GM19193 (cell line): ENCODE data around the gene COL5A1.

Experiments
- POLR2A ChIP-seq: IDR thresholded peaks from 4 replicates; pipeline ENCODE4 v1.6.1; 2011; ENCODE audit not compliant: insufficient read depth, insufficient read length; ENCODE audit errors: extremely low read depth

Gene COL5A1

DNA sequence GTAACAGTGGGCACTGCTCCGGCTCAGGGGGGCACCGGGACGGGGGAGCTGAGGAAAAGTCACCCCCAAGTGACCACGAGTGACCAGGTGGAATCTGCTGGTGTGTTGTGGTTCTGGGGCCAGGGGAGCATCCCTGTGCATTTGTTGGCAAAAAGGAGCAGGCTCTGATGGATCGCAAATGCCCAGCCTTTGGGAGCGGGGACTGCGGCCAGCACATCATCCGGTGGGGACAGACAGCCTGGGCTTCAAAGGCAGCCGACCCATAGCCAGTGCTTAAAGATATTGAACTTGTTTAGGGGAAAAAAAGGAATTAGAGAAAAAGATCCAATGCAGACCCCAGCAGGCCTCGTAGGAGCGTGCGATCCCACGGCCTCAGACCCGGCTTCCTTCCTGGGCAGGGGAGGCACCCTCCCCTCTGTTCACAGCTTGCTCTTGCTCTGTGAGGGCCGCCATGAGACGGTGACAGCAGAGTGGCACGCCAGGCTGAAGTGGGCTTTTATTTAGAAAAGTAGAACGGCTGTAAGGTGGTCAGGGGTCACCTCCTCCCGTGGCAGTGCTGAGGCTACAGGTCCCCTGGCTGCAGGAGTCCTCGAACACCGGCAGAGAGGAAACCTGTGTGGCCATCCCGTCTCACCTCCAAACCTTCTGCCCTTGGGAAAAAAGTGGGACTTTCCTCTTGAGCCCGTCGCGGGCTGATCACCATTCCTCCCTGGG, 41.2 kb downstream of the COL5A1 start:
- TF ChIP-seq POLR2A, result no peak

DNA sequence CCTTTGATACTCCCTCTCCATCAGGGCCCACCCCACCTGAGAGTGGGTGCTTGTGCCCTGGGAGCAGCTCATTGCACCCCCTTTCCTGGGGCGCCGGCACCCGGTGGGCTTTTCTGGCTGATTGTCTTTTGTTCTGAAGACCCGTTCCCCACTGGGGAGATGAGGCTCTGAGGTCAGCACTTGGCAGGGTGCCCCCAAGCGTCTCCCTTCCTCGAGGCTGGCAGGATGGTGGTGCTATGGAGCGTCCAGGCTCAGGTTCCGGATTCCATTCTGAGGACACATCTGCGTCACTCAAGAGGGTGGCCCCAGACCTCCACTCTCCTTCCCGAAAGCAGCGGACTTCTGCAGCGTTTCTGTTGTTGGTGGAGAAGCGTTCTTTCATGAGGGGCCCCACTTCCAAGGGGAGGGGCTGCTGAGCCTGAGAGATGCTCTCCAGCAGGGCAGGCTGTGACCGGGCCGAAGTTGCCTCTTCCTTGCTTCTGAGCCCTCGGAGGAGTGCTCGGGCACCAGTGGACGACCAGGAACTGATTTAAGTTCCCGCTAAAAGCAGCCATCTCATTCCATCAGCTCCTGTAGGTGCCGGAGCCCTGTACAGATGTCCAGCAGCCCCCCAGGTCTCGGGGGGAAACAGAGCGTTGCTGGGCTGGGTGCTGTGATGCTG, 42.2 kb downstream of the COL5A1 start:
- no peak for TF ChIP-seq POLR2A

DNA sequence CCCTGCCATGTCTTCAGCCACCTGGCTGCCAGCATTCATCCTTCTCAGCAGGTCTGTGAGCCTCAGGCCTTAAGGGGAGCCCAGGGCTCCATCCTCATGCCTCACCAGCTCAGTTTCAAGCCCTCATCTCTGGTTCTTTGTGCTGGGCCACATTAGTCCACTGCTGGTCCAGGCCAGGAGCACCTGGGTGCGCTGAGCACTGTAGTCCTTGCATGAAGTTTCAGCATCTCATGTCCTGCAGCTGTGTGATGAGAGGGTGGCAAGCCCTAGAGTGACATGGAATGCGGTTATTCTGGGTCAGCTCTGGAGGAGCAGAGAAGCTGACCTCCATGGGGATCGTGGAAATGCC, 42.7 kb downstream of the COL5A1 start:
- TF ChIP-seq POLR2A, result no peak

DNA sequence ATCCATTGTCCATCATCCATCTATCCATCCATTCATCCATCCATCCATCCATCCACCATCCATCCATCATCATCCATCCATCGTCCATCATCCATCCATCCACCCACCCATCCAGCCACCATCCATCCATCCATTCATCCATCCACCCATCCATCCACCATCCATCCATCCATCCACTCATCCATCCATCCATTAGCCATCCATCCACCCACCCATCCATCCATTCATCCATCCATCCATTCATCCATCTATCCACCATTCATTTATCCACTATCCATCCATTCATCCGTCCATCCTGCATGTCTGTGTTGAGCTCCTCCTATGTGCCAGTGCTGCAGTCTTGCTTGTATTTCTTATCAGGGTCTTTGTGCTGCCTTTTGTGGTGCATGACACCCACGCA, 44.2 kb downstream of the COL5A1 start:
- no peak for TF ChIP-seq POLR2A

DNA sequence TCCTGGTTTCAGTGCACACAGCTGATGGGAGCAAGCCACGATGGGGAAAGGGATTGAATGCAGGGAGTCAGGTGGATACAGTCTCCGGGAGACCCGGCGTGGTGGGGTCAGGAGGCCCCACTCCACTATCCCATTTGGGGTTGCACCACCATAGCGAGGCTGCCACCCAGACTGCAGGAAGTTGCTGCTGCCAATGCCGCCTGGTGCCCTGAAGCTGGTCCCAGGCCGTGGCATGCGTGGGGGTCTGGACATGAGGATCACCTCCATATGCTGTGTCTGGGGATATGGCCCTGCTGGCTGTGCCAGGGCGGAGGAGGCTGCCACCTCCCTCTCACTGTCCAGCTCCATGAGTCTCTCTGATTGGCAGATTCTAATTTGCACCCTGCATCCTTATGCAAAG, 45.3 kb downstream of the COL5A1 start:
- TF ChIP-seq POLR2A, result no peak

DNA sequence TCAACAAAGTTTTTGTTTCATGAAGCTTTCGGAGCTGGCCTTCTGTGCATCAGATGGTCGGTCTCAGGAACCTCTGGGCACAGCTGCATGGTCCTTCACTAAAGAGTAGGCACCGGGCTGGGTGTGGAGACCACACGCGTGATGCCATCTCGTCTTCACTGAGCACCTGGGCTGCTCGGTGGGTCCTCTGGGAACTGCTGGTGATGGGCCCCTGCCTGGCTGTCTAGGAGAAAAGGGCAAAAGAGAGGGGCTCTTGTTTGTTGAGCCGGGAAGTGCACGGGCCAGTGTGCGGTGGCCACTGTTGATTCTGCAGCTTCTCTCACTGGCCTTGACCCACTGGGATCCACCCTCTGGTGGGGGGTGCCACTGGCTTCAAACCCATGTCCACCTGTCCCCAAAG, 46.0 kb downstream of the COL5A1 start:
- TF ChIP-seq POLR2A, result no peak

DNA sequence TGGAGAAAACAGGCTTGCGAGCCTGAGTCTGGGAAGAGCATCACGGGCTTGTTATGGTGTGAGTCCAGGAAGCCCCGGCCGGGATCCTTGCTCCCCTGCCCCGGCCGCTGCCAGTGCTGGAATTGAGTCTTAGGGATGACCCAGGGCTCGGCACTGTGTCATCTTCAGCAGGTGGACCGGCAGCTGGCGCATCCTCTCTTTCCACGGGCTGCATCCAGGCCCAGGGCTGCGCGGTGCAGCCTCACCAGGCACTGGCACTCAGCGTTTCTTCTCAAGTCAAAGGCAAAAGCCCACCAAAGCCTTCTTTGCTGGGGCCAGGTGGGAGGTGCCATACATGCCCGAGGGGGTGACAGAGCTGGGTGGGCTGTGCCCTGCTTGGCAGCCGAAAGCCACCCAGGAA, 46.6 kb downstream of the COL5A1 start:
- no peak for TF ChIP-seq POLR2A

DNA sequence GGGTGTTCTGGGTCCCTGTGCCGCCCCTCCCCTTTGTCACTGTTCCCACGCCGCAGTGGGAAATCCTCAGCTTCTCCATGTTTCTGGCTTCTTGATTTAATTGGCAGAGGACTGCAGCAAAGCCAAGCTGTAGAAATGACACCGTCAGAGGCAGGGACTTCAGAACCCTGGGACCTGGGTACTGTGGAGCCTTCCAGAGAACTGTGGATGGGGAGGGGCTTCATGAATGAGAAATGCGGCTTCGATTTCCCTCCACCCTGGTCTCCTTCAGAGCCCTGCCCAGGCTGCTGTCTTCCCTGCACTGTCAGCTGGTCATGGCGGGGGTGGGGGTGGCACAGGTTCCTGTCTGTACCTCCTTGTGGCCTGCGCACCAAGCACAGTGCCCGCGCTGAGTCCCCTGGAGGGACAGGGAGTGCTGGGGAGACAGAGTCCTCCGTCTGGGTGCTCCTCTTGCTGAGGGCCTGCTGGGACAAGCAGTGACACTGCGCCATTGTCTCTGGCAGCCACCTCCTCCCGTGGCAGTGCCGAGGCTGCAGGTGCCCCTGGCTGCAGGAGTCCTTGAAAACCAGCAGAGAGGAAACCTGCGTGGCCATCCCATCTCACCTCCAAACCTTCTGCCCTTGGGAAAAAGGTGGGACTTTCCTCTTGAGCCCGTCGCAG, 47.2 kb downstream of the COL5A1 start:
- TF ChIP-seq POLR2A, result no peak

DNA sequence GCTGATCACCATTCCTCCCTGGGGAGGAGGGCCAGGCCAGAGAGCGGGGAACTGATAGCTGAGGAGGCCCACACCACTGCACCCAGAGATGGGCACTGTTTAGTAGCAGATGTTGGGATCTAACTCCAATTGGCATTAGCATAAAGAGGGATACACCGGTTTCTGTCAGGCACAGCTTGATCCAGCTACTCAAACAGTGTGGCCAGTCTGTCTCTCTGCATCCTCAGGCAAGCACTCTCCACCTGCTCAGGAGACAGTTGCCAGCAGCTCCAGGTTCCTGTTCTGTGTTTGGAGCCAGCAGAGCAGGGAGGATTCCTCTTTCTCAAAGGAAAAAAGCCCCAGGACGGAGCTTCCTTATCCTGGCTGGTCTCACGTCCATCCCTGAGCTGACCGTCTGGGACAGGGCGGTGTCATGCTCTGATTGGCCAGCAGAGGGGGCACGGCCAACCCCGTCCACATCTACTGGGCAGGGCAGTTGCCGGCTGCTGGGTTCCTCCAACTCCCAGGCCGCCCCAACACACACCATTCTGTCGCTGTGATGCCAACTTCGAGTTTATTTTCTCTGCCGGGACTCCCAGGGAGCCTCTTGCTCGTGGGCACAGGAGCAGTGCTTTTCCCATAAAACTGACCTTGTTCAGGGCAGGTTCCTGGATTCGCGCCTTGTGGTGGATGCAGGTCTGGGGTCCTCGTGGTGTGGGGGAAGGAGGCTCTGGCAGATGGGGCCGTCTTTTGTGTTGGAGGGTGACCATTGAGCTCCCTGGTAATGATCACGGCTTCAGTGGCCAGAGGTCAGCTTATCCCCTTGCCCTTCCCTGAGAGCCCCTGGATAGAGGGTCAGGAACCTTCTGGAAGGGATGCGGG, 47.9 kb downstream of the COL5A1 start:
- no peak for TF ChIP-seq POLR2A

DNA sequence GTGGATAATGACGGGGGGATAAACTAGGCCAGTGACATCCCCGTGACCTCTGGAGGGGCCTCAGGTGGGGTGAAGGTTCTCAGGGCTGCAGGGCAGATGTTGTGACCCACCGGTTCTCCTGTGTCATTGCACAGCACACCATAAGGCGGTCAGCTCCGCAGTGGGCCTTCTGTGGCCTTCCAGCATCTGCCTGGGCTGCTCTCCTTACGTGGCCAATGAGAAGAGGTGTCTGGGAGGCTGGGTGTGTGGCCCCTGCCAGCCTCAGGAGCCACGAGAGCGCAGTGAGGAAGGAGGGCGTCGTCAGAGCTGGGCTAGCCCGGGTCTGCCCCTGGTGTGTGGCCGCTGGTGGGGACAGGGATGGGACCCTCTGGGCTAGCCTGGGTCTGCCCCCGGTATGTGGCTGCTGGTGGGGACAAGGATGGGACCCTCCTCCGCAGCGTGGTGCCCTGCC, 48.7 kb downstream of the COL5A1 start:
- no peak for TF ChIP-seq POLR2A

DNA sequence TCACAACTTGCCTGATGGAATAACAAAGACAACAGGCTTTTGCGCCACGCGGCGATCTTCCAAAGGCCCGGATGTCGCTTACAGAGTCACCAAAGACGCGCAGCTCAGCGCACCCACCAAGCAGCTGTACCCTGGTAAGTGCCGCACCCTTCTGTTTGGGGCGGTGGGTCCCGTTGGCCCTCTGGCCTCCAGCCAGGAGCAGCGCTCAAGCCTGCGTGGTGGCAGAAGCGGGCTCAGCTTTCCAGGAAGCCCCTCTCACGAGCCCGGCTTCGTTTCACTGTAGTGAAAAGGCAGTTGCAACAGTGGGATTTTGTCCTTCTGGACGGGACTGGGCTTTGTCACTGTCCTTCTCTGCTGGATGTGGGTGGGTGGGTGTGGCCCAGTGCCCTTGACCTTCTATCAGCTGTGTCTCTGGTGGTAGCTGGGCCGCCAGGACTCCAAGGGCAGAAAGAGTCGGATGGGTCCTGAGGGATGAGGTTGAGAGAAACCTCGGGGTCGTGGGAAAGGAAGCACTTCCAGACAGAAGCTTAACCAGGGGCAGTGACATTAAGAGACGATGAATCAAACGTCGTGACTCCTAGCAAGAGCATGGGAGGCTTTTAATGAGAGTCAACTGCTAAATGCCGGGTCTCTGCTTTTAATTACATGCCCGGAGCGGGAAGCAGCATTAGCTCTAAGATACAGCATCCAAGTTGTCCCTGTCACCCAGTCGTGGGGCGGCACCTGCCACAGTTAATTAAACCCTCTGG, 49.5 kb downstream of the COL5A1 start:
- TF ChIP-seq POLR2A, result no peak

DNA sequence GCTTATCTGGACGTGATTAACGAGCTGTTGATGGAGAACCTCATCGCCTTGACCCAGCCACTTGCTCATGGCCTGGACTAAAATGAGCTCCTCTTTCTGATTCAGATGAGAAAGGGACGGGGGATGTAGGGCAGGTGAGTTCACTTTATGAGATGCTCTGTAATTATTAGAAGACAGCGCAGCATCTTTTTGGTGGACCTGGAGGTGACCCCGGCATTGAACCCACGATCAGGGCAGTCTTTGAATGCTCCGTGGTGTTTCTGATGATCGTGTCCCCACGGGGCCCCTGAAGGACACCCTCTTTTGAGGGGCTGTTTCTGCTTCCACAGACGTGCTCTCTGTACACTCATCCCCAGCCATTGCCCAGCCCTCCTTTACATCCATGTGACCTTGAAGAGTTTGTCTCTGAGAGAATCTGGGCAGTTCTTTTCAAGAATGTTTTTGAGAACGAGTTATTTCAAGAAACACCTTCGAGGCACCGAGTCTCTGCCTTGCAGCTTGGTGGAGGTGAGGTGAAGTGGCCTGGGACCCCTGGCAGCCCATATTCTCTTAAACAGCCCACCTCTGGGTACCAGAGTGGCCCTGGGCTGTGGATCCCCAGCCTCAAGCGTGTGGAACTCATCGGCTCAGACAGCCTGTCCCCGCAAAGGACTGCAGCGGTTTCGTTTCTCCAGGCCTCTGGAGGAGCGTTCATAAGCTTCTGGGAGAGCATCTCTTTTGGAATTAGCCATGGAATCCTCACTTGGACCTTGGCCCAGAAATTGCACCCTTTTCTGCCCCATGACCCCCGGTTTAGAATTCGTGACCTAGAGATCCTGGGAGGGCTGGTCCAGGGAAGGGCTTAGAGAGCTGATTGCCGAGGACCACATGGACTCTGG, 50.3 kb downstream of the COL5A1 start:
- no peak for TF ChIP-seq POLR2A

DNA sequence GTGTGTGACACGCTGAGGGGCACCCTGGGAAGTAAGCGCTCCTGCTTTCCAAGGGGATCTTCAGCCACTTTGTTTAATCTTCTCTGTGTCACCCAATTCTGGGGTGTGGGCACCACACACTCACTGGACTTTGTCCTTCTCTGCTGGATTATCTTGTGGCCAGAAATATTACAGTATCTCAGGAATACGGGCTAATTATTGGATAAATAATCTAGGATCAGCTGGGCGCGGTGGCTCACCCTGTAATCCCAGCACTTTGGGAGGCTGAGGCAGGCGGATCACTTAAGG, 50.9 kb downstream of the COL5A1 start:
- TF ChIP-seq POLR2A, result no peak

DNA sequence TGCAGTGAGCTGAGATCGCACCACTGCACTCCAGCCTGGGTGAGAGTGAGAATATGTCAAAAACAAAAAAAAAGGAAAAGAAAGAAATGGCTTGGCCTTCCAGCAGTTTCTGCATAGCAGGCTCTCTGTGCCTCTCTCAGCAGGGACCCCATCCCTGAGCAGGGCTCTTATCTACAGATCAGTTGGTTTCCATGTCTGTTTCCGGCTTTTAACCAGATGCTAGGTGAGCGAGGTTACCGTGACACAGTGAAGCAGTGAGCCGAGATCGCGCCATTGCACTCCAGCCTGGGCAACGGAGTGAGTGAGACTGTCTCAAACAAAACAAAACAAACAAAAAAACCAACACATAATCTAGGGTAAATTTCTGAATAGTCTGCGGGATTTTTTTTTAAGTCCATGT, 51.4 kb downstream of the COL5A1 start:
- TF ChIP-seq POLR2A, result no peak
